Kidney epithelial cell (primary cell): ENCODE data around the gene GRID1. TPM values are rescaled to one million over a fixed set of nuclear protein-coding genes. Genes with fewer than 3 reads are reported as not detected.

Source experiments
- DNase-seq: peaks from one replicate; pipeline ENCODE4 v3.0.0-alpha.2; 2010; ENCODE audit warnings: low read depth
- H3K27me3 ChIP-seq: 2 replicates; pipeline ENCODE4 v1.6.0; 2011; ENCODE audit warnings: low read length; ENCODE audit not compliant: control insufficient read depth, insufficient read depth
- H3K36me3 ChIP-seq: 2 replicates; pipeline ENCODE4 v1.5.1; 2011; ENCODE audit warnings: low read length; ENCODE audit not compliant: control insufficient read depth, insufficient read depth
- H3K4me3 ChIP-seq: 2 replicates; pipeline ENCODE4 v1.5.1; 2011; ENCODE audit warnings: low read depth, mild to moderate bottlenecking, control low read depth, low read length
- CTCF ChIP-seq: IDR thresholded peaks from 2 replicates; pipeline ENCODE4 v1.5.1; 2011; ENCODE audit warnings: mild to moderate bottlenecking, moderate library complexity, low read length, control low read depth, inconsistent platforms; ENCODE audit not compliant: insufficient read depth, poor library complexity, severe bottlenecking
- total RNA-seq: library from RNA; depleted of rRNA; stranded (reverse); fragments of >200 nt; gene quantifications from 2 replicates; pipeline ENCODE4 v1.2.3, GENCODE V29; 2015

GRID1 gene
- total RNA-seq, 1 donor from 2014 or later = 0.33 TPM

GRCh38 chr10:85641479-85642009 lies 725.1 kb downstream of the GRID1 start:
- Histone ChIP-seq H3K4me3 (no peak overlapping the region), H3K27me3 (no peaks in the 10 kb centered on the region), H3K36me3 (no peaks in the 10 kb centered on the region)
- DNase-seq = no peak
- no peak for TF ChIP-seq CTCF

- DNase-seq = no peak
- H3K27me3 ChIP-seq = no peaks in the 10 kb centered on the region
- H3K4me3 ChIP-seq = no peak overlapping the region
- no peak for TF ChIP-seq CTCF
- no peaks in the 10 kb centered on the region for H3K36me3 ChIP-seq
These were observed 727.8 kb downstream of the GRID1 start for GRCh38 chr10:85638797-85639196.

- TF ChIP-seq CTCF = no peak
- Histone ChIP-seq H3K27me3 (no peaks in the 10 kb centered on the region), H3K36me3 (no peaks in the 10 kb centered on the region), H3K4me3 (no peak overlapping the region)
- no peak for DNase-seq
These were observed 730.9 kb downstream of the GRID1 start for GRCh38 chr10:85635650-85636049.

- TF ChIP-seq CTCF = no peak
- Histone ChIP-seq H3K4me3 (no peak overlapping the region), H3K36me3 (no peaks in the 10 kb centered on the region), H3K27me3 (no peaks in the 10 kb centered on the region)
- no peak for DNase-seq
These were observed 742.1 kb downstream of the GRID1 start for GRCh38 chr10:85624511-85624910.

- H3K36me3 ChIP-seq = no peaks in the 10 kb centered on the region
- no peak for TF ChIP-seq CTCF
- H3K27me3 ChIP-seq = no peaks in the 10 kb centered on the region
- H3K4me3 ChIP-seq = no peak overlapping the region
- DNase-seq = no peak
These were observed 742.8 kb downstream of the GRID1 start for GRCh38 chr10:85623758-85624157.

- no peak overlapping the region for H3K4me3 ChIP-seq
- H3K36me3 ChIP-seq = no peaks in the 10 kb centered on the region
- no peak for TF ChIP-seq CTCF
- DNase-seq = no peak
- H3K27me3 ChIP-seq = no peaks in the 10 kb centered on the region
These were observed 743.3 kb downstream of the GRID1 start for GRCh38 chr10:85623342-85623741.
